Uterus (tissue), 2 donors: Measurements from ENCODE around the gene RARB.

Source experiments
- POLR2A ChIP-seq, 2 donors: fragments of 450-650 bp; IDR thresholded peaks; one replicate each; pipeline ENCODE4 v1.6.1; 2016; ENCODE audit warnings: antibody characterized with exemption in 2 of 2, mild to moderate bottlenecking in 1 of 2, moderate library complexity in 1 of 2
- TF ChIP-seq, protein P1 (sequence below), 4 experiments: fragments of 200-600 bp in 2 of 4; fragments of 450-650 bp in 2 of 4; sonication (generic) in 2 of 4; IDR thresholded peaks; one replicate each; pipeline ENCODE4 v1.5.1; 2016 to 2019; ENCODE audit warnings: antibody characterized with exemption in 4 of 4, mild to moderate bottlenecking in 2 of 4, moderate library complexity in 1 of 4

DNA sequence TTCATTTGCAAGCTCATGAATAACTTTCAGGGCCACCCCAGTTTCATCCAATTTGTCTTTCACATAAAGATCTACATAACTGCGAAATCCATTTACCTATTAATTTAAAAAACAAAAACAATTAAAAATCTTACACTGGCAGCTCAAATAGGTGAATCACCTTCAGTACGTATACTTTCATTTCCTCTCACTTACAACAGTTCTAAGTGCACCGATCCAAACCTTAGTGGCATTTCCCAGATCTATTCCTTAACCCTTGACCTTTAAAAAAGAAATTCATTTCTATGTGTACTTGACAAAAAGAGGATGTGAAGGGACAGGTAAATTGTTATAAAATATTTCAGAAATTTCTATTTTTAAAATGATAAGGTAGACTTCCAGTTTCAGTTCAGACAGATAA is 205.9 kb downstream of the RARB start:
- TF ChIP-seq, protein P1, sequence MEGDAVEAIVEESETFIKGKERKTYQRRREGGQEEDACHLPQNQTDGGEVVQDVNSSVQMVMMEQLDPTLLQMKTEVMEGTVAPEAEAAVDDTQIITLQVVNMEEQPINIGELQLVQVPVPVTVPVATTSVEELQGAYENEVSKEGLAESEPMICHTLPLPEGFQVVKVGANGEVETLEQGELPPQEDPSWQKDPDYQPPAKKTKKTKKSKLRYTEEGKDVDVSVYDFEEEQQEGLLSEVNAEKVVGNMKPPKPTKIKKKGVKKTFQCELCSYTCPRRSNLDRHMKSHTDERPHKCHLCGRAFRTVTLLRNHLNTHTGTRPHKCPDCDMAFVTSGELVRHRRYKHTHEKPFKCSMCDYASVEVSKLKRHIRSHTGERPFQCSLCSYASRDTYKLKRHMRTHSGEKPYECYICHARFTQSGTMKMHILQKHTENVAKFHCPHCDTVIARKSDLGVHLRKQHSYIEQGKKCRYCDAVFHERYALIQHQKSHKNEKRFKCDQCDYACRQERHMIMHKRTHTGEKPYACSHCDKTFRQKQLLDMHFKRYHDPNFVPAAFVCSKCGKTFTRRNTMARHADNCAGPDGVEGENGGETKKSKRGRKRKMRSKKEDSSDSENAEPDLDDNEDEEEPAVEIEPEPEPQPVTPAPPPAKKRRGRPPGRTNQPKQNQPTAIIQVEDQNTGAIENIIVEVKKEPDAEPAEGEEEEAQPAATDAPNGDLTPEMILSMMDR (IDR thresholded peaks at IDR 0.05): no peak
- no peak for TF ChIP-seq POLR2A (IDR thresholded peaks at IDR 0.05)
